MM.1S (cell line): ENCODE measurements around the gene DISP3.

ENCODE experiments used
- DNase-seq: peaks from one replicate; pipeline ENCODE4 v3.0.0-alpha.2; 2015
- H2AFZ ChIP-seq: fragments of 300-600 bp; sonication (generic); 2 replicates; pipeline ENCODE4 v1.6.0; 2016; ENCODE audit warnings: antibody characterized with exemption, low read length
- H3F3A ChIP-seq: fragments of 300-600 bp; sonication (generic); 2 replicates; pipeline ENCODE4 v1.6.1; 2016; ENCODE audit warnings: mild to moderate bottlenecking, antibody characterized with exemption, low read length, moderate library complexity, mixed read lengths; ENCODE audit not compliant: insufficient read depth
- H3K27ac ChIP-seq: fragments of 300-600 bp; sonication (generic); 2 replicates; pipeline ENCODE4 v1.5.1; 2016; ENCODE audit warnings: mild to moderate bottlenecking, low read length
- H3K27me3 ChIP-seq: fragments of 300-600 bp; sonication (generic); replicated peaks from 2 replicates; pipeline ENCODE4 v1.6.0; 2016; ENCODE audit warnings: low read length; ENCODE audit not compliant: insufficient read depth
- H3K36me3 ChIP-seq: fragments of 300-600 bp; sonication (generic); replicated peaks from 2 replicates; pipeline ENCODE4 v1.6.1; 2016; ENCODE audit warnings: mild to moderate bottlenecking, low read length, mixed read lengths; ENCODE audit not compliant: insufficient read depth
- H3K4me1 ChIP-seq: fragments of 300-600 bp; sonication (generic); 2 replicates; pipeline ENCODE4 v1.6.1; 2016; ENCODE audit warnings: low read length, mixed read lengths
- H3K4me2 ChIP-seq: fragments of 300-600 bp; sonication (generic); 2 replicates; pipeline ENCODE4 v1.6.0; 2016; ENCODE audit warnings: low read depth, low read length
- H3K4me3 ChIP-seq: fragments of 300-600 bp; sonication (generic); 2 replicates; pipeline ENCODE4 v1.5.1; 2016; ENCODE audit warnings: low read length, mixed read lengths
- H3K79me2 ChIP-seq: fragments of 300-600 bp; sonication (generic); 2 replicates; pipeline ENCODE4 v1.6.1; 2016; ENCODE audit warnings: mixed run types, low read length, mixed read lengths
- H3K9ac ChIP-seq: fragments of 300-600 bp; sonication (generic); 2 replicates; pipeline ENCODE4 v1.6.1; 2016; ENCODE audit warnings: low read length, mixed read lengths
- H3K9me2 ChIP-seq: fragments of 300-600 bp; sonication (generic); replicated peaks from 2 replicates; pipeline ENCODE4 v1.6.1; 2016; ENCODE audit warnings: mild to moderate bottlenecking, low read length, mixed read lengths; ENCODE audit not compliant: insufficient read depth
- H3K9me3 ChIP-seq: fragments of 300-600 bp; sonication (generic); replicated peaks from 2 replicates; pipeline ENCODE4 v1.6.1; 2016; ENCODE audit warnings: mild to moderate bottlenecking, low read length, mixed read lengths; ENCODE audit not compliant: insufficient read depth
- H4K20me1 ChIP-seq: fragments of 300-600 bp; sonication (generic); 2 replicates; pipeline ENCODE4 v1.6.1; 2016; ENCODE audit warnings: mild to moderate bottlenecking, low read length, moderate library complexity, mixed read lengths; ENCODE audit not compliant: insufficient read depth
- EZH2 ChIP-seq: fragments of 300-600 bp; sonication (generic); optimal IDR thresholded peaks from 2 replicates; pipeline ENCODE3; 2017; ENCODE audit warnings: low read depth, mild to moderate bottlenecking, antibody characterized with exemption, low read length, mixed read lengths
- EZH2phosphoT487 ChIP-seq: fragments of 300-600 bp; sonication (generic); IDR thresholded peaks from 2 replicates; pipeline ENCODE4 v1.6.1; 2018; ENCODE audit warnings: antibody characterized with exemption, low read length
- TF ChIP-seq, protein P1 (sequence below): fragments of 300-600 bp; sonication (generic); IDR thresholded peaks from 2 replicates; pipeline ENCODE4 v1.5.1; 2016; ENCODE audit warnings: antibody characterized with exemption, low read length, mixed read lengths

The DISP3 gene

DNA sequence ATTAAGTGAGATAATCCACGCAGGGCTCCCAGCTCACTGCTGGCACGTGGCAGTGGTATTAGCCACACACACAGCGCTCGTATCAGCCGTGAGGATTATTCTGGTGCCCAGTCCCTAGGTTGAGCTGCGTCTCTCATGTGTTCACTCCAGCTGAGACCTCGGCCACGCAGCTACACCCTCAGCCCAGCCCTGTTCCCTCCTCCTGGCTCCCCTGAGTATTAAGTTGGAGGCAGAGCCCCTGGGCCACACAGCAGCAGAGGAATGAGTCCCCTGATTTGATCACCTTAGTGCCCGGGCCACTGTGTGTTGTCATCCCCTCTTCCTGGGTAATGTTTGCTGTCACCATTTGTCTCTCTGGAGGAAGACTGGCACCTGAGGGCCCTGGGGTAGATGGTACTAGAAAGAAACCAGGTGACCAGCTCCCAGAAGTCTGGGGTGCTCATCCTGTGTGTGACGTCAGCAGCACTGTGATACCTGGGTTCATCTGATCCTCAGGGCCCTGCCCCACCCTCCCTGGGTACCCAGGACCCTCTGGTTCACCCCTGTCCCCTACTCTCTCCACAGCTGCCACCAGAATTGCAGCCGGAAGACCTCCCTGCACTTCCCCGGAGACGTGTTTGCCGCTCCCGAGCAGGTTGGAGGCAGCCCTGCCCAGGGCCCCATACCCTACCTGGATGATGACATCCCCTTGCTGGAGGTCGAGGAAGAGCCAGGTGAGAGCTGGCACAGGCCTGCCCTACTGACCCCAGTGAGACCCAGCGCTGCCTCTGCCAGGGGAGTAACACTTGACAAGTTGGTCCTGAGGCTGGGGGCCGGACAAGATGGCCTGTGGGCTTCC is 40.1 kb downstream of the DISP3 start:
- Histone ChIP-seq H3K27me3 (peaks cover 20% of the 10 kb centered on the region), H3K9me3 (no peaks in the 10 kb centered on the region), H4K20me1 (no peaks in the 10 kb centered on the region), H3K79me2 (no peaks in the 10 kb centered on the region), H3K4me1 (no peaks in the 10 kb centered on the region), H3K9ac (no peak overlapping the region), H3K4me3 (no peak overlapping the region), H3K36me3 (no peaks in the 10 kb centered on the region), H3K27ac (no peak overlapping the region), H2AFZ (no peak overlapping the region), H3F3A (no peaks in the 10 kb centered on the region), H3K4me2 (no peak overlapping the region), H3K9me2 (no peaks in the 10 kb centered on the region)
- no peak for TF ChIP-seq EZH2phosphoT487
- TF ChIP-seq EZH2, result no peak
- TF ChIP-seq, protein P1, sequence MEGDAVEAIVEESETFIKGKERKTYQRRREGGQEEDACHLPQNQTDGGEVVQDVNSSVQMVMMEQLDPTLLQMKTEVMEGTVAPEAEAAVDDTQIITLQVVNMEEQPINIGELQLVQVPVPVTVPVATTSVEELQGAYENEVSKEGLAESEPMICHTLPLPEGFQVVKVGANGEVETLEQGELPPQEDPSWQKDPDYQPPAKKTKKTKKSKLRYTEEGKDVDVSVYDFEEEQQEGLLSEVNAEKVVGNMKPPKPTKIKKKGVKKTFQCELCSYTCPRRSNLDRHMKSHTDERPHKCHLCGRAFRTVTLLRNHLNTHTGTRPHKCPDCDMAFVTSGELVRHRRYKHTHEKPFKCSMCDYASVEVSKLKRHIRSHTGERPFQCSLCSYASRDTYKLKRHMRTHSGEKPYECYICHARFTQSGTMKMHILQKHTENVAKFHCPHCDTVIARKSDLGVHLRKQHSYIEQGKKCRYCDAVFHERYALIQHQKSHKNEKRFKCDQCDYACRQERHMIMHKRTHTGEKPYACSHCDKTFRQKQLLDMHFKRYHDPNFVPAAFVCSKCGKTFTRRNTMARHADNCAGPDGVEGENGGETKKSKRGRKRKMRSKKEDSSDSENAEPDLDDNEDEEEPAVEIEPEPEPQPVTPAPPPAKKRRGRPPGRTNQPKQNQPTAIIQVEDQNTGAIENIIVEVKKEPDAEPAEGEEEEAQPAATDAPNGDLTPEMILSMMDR, result no peak
- DNase-seq, result no peak

DNA sequence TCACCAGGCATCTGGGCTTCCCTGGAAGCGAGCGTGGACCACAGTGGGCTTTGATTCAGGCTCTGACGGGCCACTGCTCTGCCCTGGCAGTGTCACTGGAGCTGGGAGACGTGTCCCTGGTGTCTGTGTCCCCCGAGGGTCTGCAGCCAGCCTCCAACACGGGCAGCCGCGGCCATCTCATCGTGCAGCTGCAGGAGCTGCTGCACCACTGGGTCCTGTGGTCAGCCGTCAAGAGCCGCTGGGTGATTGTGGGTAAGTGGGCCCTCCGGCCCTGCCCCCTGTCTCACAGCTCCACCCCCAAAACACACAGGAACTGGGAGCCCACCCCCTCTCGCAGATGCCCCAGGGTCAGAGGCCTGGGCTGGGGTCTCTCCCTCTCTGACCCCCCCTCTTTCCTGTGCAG is 40.7 kb downstream of the DISP3 start:
- H3K4me1 ChIP-seq, result no peaks in the 10 kb centered on the region
- H3K9me3 ChIP-seq, result no peaks in the 10 kb centered on the region
- no peak overlapping the region for H2AFZ ChIP-seq
- no peak overlapping the region for H3K4me3 ChIP-seq
- H3K27me3 ChIP-seq, result peaks cover 17% of the 10 kb centered on the region
- H3K79me2 ChIP-seq, result no peaks in the 10 kb centered on the region
- no peaks in the 10 kb centered on the region for H3K9me2 ChIP-seq
- H3K36me3 ChIP-seq, result no peaks in the 10 kb centered on the region
- no peak for TF ChIP-seq EZH2
- TF ChIP-seq, protein P1, result no peak
- TF ChIP-seq EZH2phosphoT487, result no peak
- H3K9ac ChIP-seq, result no peak overlapping the region
- no peaks in the 10 kb centered on the region for H4K20me1 ChIP-seq
- H3K4me2 ChIP-seq, result no peak overlapping the region
- no peak for DNase-seq
- H3F3A ChIP-seq, result no peaks in the 10 kb centered on the region
- no peak overlapping the region for H3K27ac ChIP-seq

DNA sequence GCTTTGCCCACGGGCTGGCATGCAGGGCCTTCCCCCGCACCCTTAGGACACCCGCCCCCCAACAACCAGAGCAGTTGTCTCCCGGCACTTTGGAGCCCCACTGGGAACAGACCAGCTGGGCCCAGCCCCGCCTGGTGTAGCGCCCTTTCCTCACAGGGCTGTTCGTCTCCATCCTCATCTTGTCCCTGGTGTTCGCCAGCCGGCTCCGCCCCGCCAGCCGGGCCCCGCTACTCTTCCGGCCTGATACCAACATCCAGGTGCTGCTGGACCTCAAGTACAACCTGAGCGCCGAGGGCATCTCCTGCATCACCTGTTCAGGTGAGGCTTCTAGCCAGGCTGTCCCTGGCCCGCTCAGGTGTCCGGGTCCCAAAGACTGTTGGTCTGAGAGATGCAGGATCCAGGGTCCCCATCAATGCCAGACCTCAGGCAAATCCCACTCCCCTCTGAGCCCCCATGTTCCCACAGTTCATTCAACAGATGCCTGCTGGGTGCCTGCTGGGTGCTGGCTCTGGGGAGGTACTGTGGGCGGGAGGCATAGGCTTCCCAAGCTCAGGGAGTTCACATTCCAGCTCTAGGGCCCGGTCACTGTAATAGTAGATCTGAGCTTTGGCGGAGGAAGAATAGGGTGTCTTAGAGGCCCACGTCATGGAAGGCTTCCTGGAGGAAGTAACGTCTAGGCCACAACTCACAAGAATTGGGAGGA is 41.7 kb downstream of the DISP3 start:
- H3K9me3 ChIP-seq, result no peaks in the 10 kb centered on the region
- no peaks in the 10 kb centered on the region for H3K79me2 ChIP-seq
- no peak overlapping the region for H3K4me2 ChIP-seq
- H3K36me3 ChIP-seq, result no peaks in the 10 kb centered on the region
- H3K27ac ChIP-seq, result no peak overlapping the region
- no peaks in the 10 kb centered on the region for H3K4me1 ChIP-seq
- DNase-seq, result no peak
- H3K9me2 ChIP-seq, result no peaks in the 10 kb centered on the region
- no peak overlapping the region for H2AFZ ChIP-seq
- H3K9ac ChIP-seq, result no peak overlapping the region
- TF ChIP-seq EZH2phosphoT487, result no peak
- TF ChIP-seq, protein P1, result no peak
- no peak for TF ChIP-seq EZH2
- no peaks in the 10 kb centered on the region for H3F3A ChIP-seq
- H3K4me3 ChIP-seq, result no peak overlapping the region
- peaks cover 26% of the 10 kb centered on the region for H3K27me3 ChIP-seq
- H4K20me1 ChIP-seq, result no peaks in the 10 kb centered on the region
